Esophagus squamous epithelium (tissue), 4 donors: ENCODE results near the gene CENPP.

Experiments
- POLR2A ChIP-seq, 4 donors: fragments of 450-650 bp; IDR thresholded peaks; one replicate each; pipeline ENCODE4 v1.6.1; 2017; ENCODE audit warnings: antibody characterized with exemption in 4 of 4, mild to moderate bottlenecking in 4 of 4, moderate library complexity in 3 of 4
- TF ChIP-seq, protein P1 (sequence below), 6 experiments: fragments of 450-650 bp in 4 of 6; fragments of 200-600 bp in 2 of 6; sonication (generic) in 2 of 6; IDR thresholded peaks; one replicate each; pipeline ENCODE4 v1.5.1; 2016 to 2019; ENCODE audit warnings: antibody characterized with exemption in 6 of 6, mild to moderate bottlenecking in 4 of 6, moderate library complexity in 4 of 6

DNA sequence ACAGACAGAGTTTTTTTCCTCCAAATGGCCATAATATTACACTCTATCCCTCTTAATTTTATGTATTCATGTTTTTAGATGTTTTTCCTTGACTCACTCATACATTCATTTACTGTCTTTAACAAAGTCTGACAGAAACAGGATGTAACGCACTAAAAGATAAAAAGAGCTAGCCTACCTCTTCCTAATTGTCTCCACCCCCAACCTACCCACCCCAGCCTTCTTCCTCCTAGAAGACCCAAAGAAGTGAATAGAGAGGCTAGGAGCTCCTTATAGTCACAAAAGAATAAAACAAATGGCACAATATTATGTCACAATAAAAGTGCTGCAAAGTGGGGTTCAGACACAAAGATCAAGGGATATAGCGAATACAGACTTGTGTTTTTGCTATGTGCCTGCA is 1.3 kb upstream of the CENPP start:
- TF ChIP-seq, protein P1, sequence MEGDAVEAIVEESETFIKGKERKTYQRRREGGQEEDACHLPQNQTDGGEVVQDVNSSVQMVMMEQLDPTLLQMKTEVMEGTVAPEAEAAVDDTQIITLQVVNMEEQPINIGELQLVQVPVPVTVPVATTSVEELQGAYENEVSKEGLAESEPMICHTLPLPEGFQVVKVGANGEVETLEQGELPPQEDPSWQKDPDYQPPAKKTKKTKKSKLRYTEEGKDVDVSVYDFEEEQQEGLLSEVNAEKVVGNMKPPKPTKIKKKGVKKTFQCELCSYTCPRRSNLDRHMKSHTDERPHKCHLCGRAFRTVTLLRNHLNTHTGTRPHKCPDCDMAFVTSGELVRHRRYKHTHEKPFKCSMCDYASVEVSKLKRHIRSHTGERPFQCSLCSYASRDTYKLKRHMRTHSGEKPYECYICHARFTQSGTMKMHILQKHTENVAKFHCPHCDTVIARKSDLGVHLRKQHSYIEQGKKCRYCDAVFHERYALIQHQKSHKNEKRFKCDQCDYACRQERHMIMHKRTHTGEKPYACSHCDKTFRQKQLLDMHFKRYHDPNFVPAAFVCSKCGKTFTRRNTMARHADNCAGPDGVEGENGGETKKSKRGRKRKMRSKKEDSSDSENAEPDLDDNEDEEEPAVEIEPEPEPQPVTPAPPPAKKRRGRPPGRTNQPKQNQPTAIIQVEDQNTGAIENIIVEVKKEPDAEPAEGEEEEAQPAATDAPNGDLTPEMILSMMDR (IDR thresholded peaks at IDR 0.05): no peak
- no peak for TF ChIP-seq POLR2A (IDR thresholded peaks at IDR 0.05)
